LNCAP (cell line): ENCODE data around the gene ZMAT5.

Source experiments
- TF ChIP-seq, protein P1 (sequence below): fragments of 450-650 bp; IDR thresholded peaks from 2 replicates; pipeline ENCODE4 v1.5.1; 2017; ENCODE audit warnings: mild to moderate bottlenecking

Gene ZMAT5

DNA sequence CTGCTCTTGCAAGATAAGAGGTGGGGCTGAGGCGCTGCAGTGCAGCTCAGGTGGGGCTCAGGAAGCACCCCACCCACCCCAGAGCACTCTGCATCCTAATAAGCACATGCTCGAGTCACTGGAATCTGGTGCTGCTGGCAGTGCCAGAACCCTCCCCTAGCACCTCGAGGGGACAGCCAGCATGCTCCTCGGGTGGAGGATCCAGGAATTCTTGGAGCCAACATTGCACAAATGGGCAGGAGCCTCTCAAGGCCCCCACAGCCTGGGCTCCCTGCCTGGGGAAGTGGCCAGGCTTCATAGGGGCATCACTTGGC is 74.5 kb downstream of the ZMAT5 start:
- TF ChIP-seq, protein P1, sequence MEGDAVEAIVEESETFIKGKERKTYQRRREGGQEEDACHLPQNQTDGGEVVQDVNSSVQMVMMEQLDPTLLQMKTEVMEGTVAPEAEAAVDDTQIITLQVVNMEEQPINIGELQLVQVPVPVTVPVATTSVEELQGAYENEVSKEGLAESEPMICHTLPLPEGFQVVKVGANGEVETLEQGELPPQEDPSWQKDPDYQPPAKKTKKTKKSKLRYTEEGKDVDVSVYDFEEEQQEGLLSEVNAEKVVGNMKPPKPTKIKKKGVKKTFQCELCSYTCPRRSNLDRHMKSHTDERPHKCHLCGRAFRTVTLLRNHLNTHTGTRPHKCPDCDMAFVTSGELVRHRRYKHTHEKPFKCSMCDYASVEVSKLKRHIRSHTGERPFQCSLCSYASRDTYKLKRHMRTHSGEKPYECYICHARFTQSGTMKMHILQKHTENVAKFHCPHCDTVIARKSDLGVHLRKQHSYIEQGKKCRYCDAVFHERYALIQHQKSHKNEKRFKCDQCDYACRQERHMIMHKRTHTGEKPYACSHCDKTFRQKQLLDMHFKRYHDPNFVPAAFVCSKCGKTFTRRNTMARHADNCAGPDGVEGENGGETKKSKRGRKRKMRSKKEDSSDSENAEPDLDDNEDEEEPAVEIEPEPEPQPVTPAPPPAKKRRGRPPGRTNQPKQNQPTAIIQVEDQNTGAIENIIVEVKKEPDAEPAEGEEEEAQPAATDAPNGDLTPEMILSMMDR: no peak

DNA sequence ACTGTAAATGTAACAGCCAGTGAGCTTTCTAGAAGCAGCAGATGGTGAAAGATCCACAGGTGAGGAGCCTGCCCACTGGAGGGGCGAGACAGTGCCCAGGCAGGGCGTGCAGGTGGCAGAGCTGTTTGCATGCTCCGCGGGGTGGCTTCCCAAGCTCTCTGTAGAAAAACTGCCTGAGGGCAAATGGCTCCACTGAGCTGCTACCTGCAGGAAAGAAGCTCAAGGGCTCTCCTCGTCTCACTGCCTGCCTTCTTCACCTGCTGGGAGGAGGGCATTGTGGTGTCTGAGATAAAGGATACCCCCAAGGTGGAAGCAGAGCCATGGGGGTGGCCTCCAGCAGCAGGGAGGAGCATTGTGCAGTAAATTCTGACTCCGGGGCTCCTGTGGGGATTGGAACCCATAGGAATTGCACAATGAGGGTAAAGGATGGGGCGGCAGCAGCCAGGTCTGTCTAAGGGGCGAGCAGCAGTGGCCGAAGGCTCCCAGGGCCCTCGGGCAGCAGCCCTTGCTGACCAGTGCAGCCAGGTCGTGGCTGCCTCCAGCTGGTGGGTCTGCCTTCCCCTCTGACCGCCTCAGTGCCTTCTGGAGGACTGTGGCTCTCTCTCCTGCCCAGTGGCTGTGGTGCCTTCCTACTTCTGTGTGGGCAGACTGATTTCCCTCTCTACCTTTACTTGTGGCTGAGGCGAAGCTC is 75.0 kb downstream of the ZMAT5 start:
- TF ChIP-seq, protein P1: no peak

DNA sequence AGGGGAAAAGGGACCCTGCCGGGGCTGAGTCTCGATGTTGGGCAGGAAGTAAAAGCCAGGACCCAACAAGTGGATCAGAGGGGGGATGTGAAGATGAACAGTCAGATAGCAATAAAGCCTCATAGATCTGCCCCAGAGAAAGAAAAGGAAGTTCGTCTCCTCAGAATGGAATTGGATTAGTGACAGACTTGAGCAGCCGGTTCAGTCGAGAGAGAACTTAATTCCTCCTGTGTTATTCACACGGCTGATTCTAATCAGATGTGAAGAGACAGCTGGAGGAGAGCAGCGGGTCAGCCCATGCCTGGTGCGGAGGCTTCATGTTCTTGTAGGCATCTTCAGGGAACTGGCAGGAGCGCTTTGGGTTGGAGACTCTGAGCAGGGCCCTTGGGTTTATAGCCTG is 76.3 kb downstream of the ZMAT5 start:
- TF ChIP-seq, protein P1: no peak

DNA sequence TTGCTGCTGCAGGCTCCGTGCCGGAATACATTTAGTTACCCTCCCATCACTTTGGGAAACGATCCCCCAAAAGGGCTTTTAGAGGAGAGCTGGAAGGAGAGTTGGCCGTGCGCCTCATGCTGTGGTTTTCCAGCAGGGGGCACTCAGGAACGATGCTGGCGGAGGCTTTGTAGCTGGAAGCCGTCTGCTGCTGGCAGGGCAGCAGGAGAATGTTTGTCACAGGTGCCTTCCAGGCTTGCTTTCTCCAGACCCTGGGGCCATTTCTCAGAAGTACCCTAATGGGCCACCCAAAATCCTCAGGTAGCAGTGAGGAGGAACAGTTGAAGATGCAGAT is 77.0 kb downstream of the ZMAT5 start:
- TF ChIP-seq, protein P1: peak; percentile 88

DNA sequence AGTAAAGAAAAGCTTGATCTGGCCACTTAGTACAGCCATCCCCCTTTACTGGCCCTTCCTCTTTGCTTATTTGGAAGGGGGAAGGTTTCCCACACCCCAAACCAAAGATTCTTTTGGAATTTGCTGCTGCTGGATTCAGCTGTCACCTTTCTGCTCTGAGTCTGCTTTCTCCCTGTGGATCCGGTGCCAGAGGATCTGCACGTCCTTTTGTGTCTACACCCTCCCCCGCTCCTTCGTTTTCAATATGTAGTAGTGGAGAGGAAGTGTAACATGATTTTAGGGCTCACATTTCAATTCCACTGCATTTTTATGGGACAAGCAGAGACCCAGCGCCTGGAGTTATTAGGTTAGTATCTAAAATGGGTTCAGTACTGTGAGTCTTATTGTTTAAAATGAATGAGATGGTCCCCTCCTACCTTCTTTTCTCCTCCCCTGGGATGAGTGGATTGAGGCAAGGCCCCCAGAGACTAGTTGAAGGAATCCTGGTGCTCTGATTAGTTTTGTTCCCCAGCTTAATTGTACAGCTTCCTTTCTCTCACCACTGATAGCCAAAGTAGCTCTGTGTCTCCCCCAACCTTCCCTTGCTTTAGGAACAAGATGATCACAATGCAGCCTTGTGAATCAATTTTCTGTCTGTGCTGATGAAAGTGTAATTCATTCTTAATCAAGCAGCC is 77.5 kb downstream of the ZMAT5 start:
- TF ChIP-seq, protein P1: no peak

DNA sequence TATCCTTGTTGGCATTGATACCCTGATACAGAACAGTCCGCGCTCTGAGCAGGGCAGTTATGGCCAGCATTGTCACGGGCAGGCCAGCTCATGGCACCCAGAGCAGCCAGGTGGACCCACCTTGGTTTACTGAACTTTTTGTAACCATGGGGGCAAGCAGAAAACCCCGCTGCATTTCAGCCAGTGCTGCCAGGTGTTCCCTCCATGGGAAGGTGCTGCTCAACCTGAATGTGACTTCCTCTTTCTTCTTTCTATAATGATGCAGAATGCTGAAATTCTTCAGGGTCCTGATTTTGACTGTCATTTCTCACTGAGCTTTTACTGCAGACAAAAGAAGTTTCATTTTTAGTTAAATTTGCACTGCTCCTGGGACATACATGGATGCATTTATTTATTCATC is 82.6 kb downstream of the ZMAT5 start:
- TF ChIP-seq, protein P1: no peak

DNA sequence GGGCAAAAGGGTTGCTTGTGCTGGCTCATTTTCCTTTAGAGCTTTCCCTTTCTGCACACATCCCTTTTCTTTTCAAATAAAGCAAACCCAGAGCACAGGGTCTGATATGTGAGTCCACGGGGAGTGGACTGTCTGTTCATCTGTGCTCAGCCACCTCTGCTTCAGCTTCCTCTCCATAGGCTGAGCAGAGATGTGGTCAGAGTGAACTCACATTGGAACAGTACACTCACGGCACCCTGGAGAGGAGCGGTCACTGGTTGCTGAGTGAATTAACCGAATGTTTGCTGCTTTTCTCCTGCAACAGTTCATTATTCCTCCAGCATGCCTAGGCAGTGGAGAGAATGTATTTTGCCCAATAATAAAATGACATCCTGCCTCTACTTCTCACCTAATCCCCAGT is 83.3 kb downstream of the ZMAT5 start:
- TF ChIP-seq, protein P1: no peak
